DMS 273 (cell line): Measurements from ENCODE around the gene GID8.

Experiments used
- DNase-seq: peaks from one replicate; lab custom pipeline; 2025; ENCODE audit not compliant: unreplicated experiment; lab: John Stamatoyannopoulos, UW

The GID8 gene

GRCh38 chr20:62941792-62942191 lies 3.8 kb downstream of the GID8 start:
- DNase-seq = no peak

GRCh38 chr20:62942456-62942855 lies 4.5 kb downstream of the GID8 start:
- DNase-seq = no peak

GRCh38 chr20:62943396-62943795 lies 5.4 kb downstream of the GID8 start:
- DNase-seq = no peak

- DNase-seq = no peak
Measured at GRCh38 chr20:62944184-62944583, 6.2 kb downstream of the GID8 start.

- no peak for DNase-seq
Measured at GRCh38 chr20:62944746-62945145, 6.8 kb downstream of the GID8 start.

GRCh38 chr20:62945771-62946339 lies 7.9 kb downstream of the GID8 start:
- DNase-seq = no peak

GRCh38 chr20:62946918-62947317 lies 9.0 kb downstream of the GID8 start:
- peak; percentile 89 for DNase-seq

GRCh38 chr20:62947532-62948300 lies 9.8 kb downstream of the GID8 start:
- no peak for DNase-seq

GRCh38 chr20:62949153-62949821 lies 11.3 kb downstream of the GID8 start:
- DNase-seq = no peak

GRCh38 chr20:62949962-62950361 lies 12.0 kb downstream of the GID8 start:
- no peak for DNase-seq

- DNase-seq = no peak
Measured at GRCh38 chr20:62950741-62951140, 12.8 kb downstream of the GID8 start.

- no peak for DNase-seq
Measured at GRCh38 chr20:62951143-62951895, 13.4 kb downstream of the GID8 start.

GRCh38 chr20:62951896-62952372 lies 14.0 kb downstream of the GID8 start:
- DNase-seq = no peak

GRCh38 chr20:62952373-62952967 lies 14.5 kb downstream of the GID8 start, which contains the start of gene SLC17A9:
TSS of gene SLC17A9 (plus strand) at chr20:62952709. CDS start at chr20:62952831, 122 bp downstream.
- DNase-seq = no peak

GRCh38 chr20:62952968-62953838 lies 15.3 kb downstream of the GID8 start:
- DNase-seq = no peak

- no peak for DNase-seq
Measured at GRCh38 chr20:62953839-62954703, 16.1 kb downstream of the GID8 start.

- no peak for DNase-seq
Measured at GRCh38 chr20:62955519-62956386, 17.8 kb downstream of the GID8 start.
